Loucy (cell line): Measurements from ENCODE around the gene SRXN1.

Experiments used
- CTCF ChIP-seq: fragments of 200-600 bp; sonication (generic); conservative IDR thresholded peaks from 2 replicates; pipeline ENCODE4 v1.5.1; 2014; ENCODE audit warnings: mild to moderate bottlenecking, antibody characterized with exemption, low read length
- EZH2phosphoT487 ChIP-seq: fragments of 200-600 bp; IDR thresholded peaks from 2 replicates; pipeline ENCODE4 v1.6.1; 2018; ENCODE audit warnings: antibody characterized with exemption, mild to moderate bottlenecking, moderate library complexity, borderline replicate concordance

- TF ChIP-seq CTCF (no peak), EZH2phosphoT487 (no peak)
These were observed 34.0 kb downstream of the SRXN1 start for GRCh38 chr20:618980-619379.
